H7 (cell line): Measurements from ENCODE around the gene GRIK4. TPM values are rescaled to one million over a fixed set of nuclear protein-coding genes. Genes with fewer than 3 reads are reported as not detected.
"Not testable (repeated sequence)": the region's sequence is repeated elsewhere in the genome, so short reads cannot be mapped to it uniquely, and the experiment has no call there.

Source experiments
- DNase-seq: peaks from one replicate; pipeline ENCODE4 v3.0.0; 2012
- H3K27me3 ChIP-seq: 2 replicates; pipeline ENCODE4 v1.6.0; 2011; ENCODE audit warnings: mild to moderate bottlenecking, low read length; ENCODE audit not compliant: control insufficient read depth, insufficient read depth
- H3K36me3 ChIP-seq: replicated peaks from 2 replicates; pipeline ENCODE4 v1.5.1; 2011; ENCODE audit warnings: low read length; ENCODE audit not compliant: control insufficient read depth, insufficient read depth
- H3K4me3 ChIP-seq: 2 replicates; pipeline ENCODE4 v1.5.1; 2011; ENCODE audit warnings: low read depth, mild to moderate bottlenecking, control low read depth, low read length, moderate library complexity; ENCODE audit not compliant: insufficient read depth
- total RNA-seq: library from RNA; depleted of rRNA; stranded (reverse); fragments of >200 nt; shearing (Covaris generic); gene quantifications from 2 replicates; pipeline ENCODE4 v1.2.3, GENCODE V29; 2014

The GRIK4 gene
- total RNA-seq, 1 experiment from 2014 or later = 1.0 TPM

- H3K27me3 ChIP-seq = no peaks in the 10 kb centered on the region
- no peaks in the 10 kb centered on the region for H3K36me3 ChIP-seq
- H3K4me3 ChIP-seq = no peak overlapping the region
- DNase-seq = peak; percentile 54
Observed at GRCh38 chr11:120756931-120757330, 245.4 kb downstream of the GRIK4 start.

DNA sequence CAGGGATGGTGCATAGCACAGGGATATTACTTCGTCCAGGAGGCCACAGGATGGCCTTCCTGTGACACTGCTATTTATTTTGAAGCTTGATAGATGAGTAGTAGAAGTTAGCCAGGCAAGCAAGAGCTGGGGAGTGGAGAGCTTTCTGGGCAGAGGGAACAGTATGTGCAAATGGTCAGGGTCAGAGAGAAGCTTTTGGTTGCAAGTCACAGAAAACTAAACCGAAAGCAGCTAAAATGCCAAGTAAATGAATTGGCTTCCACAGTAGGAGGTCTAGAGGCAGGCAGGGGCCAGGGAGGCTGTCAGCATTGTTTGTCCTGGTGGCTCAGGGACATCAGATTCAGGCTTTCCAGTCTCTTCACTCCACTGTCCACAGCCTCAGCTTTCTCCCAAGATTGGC lies 247.5 kb downstream of the GRIK4 start:
- peak; percentile 24 for DNase-seq
- Histone ChIP-seq H3K4me3 (no peak overlapping the region), H3K27me3 (no peaks in the 10 kb centered on the region), H3K36me3 (no peaks in the 10 kb centered on the region)

DNA sequence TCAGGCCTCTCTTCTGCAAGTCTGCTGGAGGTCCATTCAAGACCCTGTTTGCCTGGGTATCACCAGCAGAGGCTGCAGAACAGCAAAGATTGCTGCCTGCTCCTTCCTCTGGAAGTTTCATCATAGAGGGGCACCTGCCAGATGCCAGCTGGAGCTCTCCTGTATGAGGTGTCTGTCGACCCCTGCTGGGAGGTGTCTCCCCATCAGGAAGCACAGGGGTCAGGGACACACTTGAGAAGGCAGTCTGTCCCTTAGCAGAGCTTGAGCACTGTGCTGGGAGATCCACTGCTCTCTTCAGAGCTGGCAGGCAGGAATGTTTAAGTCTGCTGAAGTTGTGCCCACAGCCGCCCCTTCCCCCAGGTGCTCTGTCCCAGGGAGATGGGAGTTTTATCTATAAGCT lies 254.2 kb downstream of the GRIK4 start:
- not testable (repeated sequence) for H3K36me3 ChIP-seq, H3K4me3 ChIP-seq, DNase-seq, H3K27me3 ChIP-seq

- no peak for DNase-seq
Observed at GRCh38 chr11:120766318-120766717, 254.8 kb downstream of the GRIK4 start.

GRCh38 chr11:120768949-120769348 lies 257.4 kb downstream of the GRIK4 start:
- no peak overlapping the region for H3K4me3 ChIP-seq
- no peak for DNase-seq
- no peaks in the 10 kb centered on the region for H3K36me3 ChIP-seq
- no peaks in the 10 kb centered on the region for H3K27me3 ChIP-seq

More at GRCh38 chr11:120766318-120766717, 254.8 kb downstream of the GRIK4 start:
- Histone ChIP-seq H3K36me3 (no peaks in the 10 kb centered on the region), H3K4me3 (no peak overlapping the region), H3K27me3 (no peaks in the 10 kb centered on the region)

GRCh38 chr11:120769906-120770305 lies 258.4 kb downstream of the GRIK4 start:
- Histone ChIP-seq H3K4me3 (no peak overlapping the region), H3K27me3 (no peaks in the 10 kb centered on the region), H3K36me3 (no peaks in the 10 kb centered on the region)
- DNase-seq = no peak

- no peaks in the 10 kb centered on the region for H3K36me3 ChIP-seq
- no peaks in the 10 kb centered on the region for H3K27me3 ChIP-seq
- DNase-seq = no peak
- no peak overlapping the region for H3K4me3 ChIP-seq
Observed at GRCh38 chr11:120771551-120772060, 260.1 kb downstream of the GRIK4 start.

DNA sequence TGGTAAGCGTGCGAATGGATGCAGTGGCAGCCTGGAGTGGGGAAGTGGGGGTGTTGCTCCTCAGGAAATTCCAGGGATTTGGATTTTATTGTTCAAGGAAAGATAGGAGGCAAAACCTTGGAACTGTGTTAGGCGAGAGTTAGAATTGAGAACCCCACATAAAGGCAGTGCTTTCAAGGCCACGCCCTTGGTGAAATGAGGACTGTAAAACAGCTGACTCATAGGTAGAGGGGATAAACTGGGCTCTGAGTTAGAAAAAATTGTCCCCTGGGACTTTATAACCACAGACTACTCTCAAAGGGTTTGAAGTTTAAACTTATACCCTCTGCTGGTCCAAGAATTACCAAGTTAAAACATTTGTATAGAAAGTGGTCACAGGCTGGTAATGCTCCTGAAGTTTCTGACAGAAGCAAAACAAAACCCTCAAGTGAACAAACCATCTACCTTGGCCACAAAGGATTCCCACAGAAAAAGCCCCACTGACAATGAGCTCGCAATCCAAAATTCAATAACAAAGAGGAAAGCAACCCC lies 262.0 kb downstream of the GRIK4 start:
- no peaks in the 10 kb centered on the region for H3K36me3 ChIP-seq
- H3K4me3 ChIP-seq = no peak overlapping the region
- no peak for DNase-seq
- H3K27me3 ChIP-seq = no peaks in the 10 kb centered on the region

- no peak overlapping the region for H3K4me3 ChIP-seq
- peak; percentile 4 for DNase-seq
- H3K27me3 ChIP-seq = no peaks in the 10 kb centered on the region
- no peaks in the 10 kb centered on the region for H3K36me3 ChIP-seq
Observed at GRCh38 chr11:120774591-120775386, 263.2 kb downstream of the GRIK4 start.

- H3K36me3 ChIP-seq = no peaks in the 10 kb centered on the region
- H3K4me3 ChIP-seq = no peak overlapping the region
- no peaks in the 10 kb centered on the region for H3K27me3 ChIP-seq
- peak; percentile 63 for DNase-seq
Observed at GRCh38 chr11:120775986-120776951, 264.7 kb downstream of the GRIK4 start.

- peak; percentile 43 for DNase-seq
- Histone ChIP-seq H3K4me3 (no peak overlapping the region), H3K36me3 (no peaks in the 10 kb centered on the region), H3K27me3 (no peaks in the 10 kb centered on the region)
Observed at GRCh38 chr11:120778685-120779490, 267.3 kb downstream of the GRIK4 start.

DNA sequence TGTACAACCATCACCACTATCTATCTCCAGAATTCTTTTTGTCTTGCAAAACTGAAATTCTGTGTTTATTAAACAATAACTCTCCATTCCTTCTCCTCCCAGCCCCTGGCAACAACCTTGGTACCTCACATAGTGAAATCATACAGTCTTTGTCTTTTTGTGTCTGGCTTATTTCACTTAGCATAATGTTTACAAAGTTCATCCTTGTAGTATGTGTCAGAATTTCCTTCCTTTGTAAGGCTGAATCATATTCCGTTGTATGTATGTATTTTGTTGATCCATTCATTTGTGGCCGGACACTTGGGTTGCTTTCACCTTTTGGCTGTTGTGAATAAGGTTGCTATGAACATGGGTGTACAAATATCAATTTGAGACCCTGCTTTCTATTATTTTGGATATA lies 268.7 kb downstream of the GRIK4 start:
- H3K36me3 ChIP-seq = no peaks in the 10 kb centered on the region
- no peak for DNase-seq

GRCh38 chr11:120781486-120782120 lies 270.1 kb downstream of the GRIK4 start:
- Histone ChIP-seq H3K4me3 (no peak overlapping the region), H3K27me3 (no peaks in the 10 kb centered on the region), H3K36me3 (no peaks in the 10 kb centered on the region)
- DNase-seq = no peak

More for the DNA sequence above, 268.7 kb downstream of the GRIK4 start:
- Histone ChIP-seq H3K4me3 (no peak overlapping the region), H3K27me3 (no peaks in the 10 kb centered on the region)
